Transverse colon (tissue), 4 donors: ENCODE measurements around the gene PABPN1. TPM values are rescaled to one million over a fixed set of nuclear protein-coding genes. Genes with fewer than 3 reads are reported as not detected.

ENCODE experiments used
- DNase-seq: peaks from one replicate; pipeline ENCODE4 v3.0.0-alpha.2; 2019
- H3K27ac ChIP-seq, 4 donors: fragments of 200-600 bp; sonication (generic); 2 replicates each; pipeline ENCODE4 v1.5.1; 2016 to 2018; ENCODE audit warnings: inconsistent platforms in 4 of 4
- H3K27me3 ChIP-seq: fragments of 200-600 bp; sonication (generic); 2 replicates; pipeline ENCODE4 v1.5.1; 2017; ENCODE audit warnings: inconsistent platforms
- H3K36me3 ChIP-seq, 4 donors: fragments of 200-600 bp; sonication (generic); 2 replicates each; pipeline ENCODE4 v1.5.1; 2017 to 2019; ENCODE audit warnings: inconsistent platforms in 4 of 4
- H3K4me1 ChIP-seq, 4 donors: fragments of 200-600 bp; sonication (generic); 2 replicates each; pipeline ENCODE4 v1.5.1; 2017 to 2020; ENCODE audit warnings: inconsistent platforms in 4 of 4
- H3K4me3 ChIP-seq, 4 donors: fragments of 200-600 bp; sonication (generic); 1 replicate in 1 of 4; 2 replicates in 3 of 4; pipeline versions ENCODE4 v1.5.1 to v1.6.1; 2017 to 2019; ENCODE audit warnings: inconsistent platforms in 4 of 4
- H3K9me3 ChIP-seq, 2 donors: fragments of 200-600 bp; sonication (generic); 2 replicates each; pipeline ENCODE4 v1.5.1; 2017 to 2019; ENCODE audit warnings: inconsistent platforms in 2 of 2
- EP300 ChIP-seq: sonication (generic); formaldehyde crosslinking; IDR thresholded peaks from one replicate; pipeline ENCODE4 v1.6.1; 2017; ENCODE audit warnings: antibody characterized with exemption, low read depth
- POLR2A ChIP-seq: fragments of 450-650 bp; IDR thresholded peaks from one replicate; pipeline ENCODE4 v1.6.1; 2016; ENCODE audit warnings: antibody characterized with exemption, mild to moderate bottlenecking, moderate library complexity
- POLR2AphosphoS5 ChIP-seq, 3 donors: sonication (generic); formaldehyde crosslinking; IDR thresholded peaks; one replicate each; pipeline ENCODE4 v1.6.1; 2016; ENCODE audit warnings: antibody characterized with exemption in 3 of 3
- WGBS, 2 donors: methylation state at CpG; one replicate each; pipeline ENCODE4 v1.1.5; 2018; ENCODE audit warnings: low coverage in 1 of 2; 5-methylcytosine and 5-hydroxymethylcytosine counted together
- in situ Hi-C, 4 donors: fragments of 200-750 bp; cut with MboI; loops; one replicate each; pipeline versions ENCODE4 v1.15.0 to v1.15.1; 2017; ENCODE audit warnings: low sequenced_read_pairs in 3 of 4, low pct_ligation_motif_present in 1 of 4, low pct_unique_long_range_greater_than_20kb in 1 of 4
- intact Hi-C: fragments of 100-400 bp; cut with DNase I; formaldehyde crosslinking; loops from one replicate; pipeline ENCODE4 v1.15.1; 2023; ENCODE audit warnings: low total_unique reads
- total RNA-seq, 4 donors: library from RNA; depleted of rRNA; stranded (reverse); fragments of >200 nt; gene quantifications; one replicate each; pipeline ENCODE4 v1.1.0, GENCODE V29; 2016
- TF ChIP-seq, protein P1 (sequence below), 5 experiments: fragments of 200-600 bp in 3 of 5; fragments of 450-650 bp in 2 of 5; sonication (generic) in 3 of 5; IDR thresholded peaks; 1 replicate in 2 of 5; 2 replicates in 3 of 5; pipeline ENCODE4 v1.5.1; 2016 to 2017; ENCODE audit warnings: antibody characterized with exemption in 5 of 5, inconsistent platforms in 3 of 5, mild to moderate bottlenecking in 2 of 5, moderate library complexity in 1 of 5

The PABPN1 gene
- total RNA-seq, 4 donors from 2014 or later: 50.0 to 149 (median 63.7) TPM

DNA sequence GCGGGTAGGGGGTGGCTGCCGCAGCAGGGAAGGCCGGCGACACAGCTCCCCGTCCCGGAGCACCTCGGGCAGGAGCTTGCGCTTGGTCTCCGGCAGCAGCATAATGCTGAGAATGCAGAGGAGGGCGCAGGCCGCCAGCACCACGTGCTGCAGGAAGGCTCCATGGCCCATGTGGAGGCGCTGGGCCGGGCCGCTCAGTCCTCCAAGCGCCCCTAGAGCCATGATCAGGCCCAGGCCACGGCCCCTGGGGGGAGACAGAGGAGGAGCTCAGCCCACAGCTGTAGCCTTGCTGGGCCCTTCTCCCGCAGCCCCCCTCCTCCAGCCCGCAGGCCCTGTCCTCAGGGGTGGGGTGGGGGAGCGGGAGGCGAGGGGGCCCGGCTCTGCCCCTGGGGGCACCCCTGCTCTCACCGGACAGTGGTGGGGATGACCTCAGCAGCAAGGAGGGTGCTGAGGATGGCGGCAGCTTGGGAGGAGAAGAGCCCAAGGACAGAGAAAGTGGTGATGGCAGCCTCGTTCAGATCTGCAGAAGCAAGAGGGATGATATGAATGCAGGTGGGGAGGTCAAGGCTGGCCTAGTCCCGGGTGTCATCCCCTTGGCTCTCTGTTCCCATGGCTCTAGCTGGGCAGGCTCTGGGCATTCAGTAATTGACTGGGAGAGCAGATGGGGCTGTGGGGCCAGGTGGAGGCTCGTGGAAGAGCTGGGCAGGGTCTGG is 25.6 kb downstream of the PABPN1 start:
- Histone ChIP-seq H3K9me3 (no peaks in the 10 kb centered on the region), H3K36me3 (no peaks in the 10 kb centered on the region), H3K27ac (no peak overlapping the region), H3K4me1 (peaks cover 3 to 4% (median 3%) of the 10 kb centered on the region in 4 donors), H3K27me3 (peaks cover 16% of the 10 kb centered on the region), H3K4me3 (no peak overlapping the region)
- in situ Hi-C loops: loop anchor here in 2 of 4 donors (25.0 kb wide), 1 partner anchor 215 kb away; the partner anchor contains the start of genes AP1G2 (in 2 of the 2), THTPA (in 2 of the 2) and ZFHX2 (in 2 of the 2)
- intact Hi-C loops: no loop called here
- TF ChIP-seq, protein P1, sequence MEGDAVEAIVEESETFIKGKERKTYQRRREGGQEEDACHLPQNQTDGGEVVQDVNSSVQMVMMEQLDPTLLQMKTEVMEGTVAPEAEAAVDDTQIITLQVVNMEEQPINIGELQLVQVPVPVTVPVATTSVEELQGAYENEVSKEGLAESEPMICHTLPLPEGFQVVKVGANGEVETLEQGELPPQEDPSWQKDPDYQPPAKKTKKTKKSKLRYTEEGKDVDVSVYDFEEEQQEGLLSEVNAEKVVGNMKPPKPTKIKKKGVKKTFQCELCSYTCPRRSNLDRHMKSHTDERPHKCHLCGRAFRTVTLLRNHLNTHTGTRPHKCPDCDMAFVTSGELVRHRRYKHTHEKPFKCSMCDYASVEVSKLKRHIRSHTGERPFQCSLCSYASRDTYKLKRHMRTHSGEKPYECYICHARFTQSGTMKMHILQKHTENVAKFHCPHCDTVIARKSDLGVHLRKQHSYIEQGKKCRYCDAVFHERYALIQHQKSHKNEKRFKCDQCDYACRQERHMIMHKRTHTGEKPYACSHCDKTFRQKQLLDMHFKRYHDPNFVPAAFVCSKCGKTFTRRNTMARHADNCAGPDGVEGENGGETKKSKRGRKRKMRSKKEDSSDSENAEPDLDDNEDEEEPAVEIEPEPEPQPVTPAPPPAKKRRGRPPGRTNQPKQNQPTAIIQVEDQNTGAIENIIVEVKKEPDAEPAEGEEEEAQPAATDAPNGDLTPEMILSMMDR (IDR thresholded peaks at IDR 0.05): no peak
- TF ChIP-seq POLR2AphosphoS5 (IDR thresholded peaks at IDR 0.05) (no peak), EP300 (no peak), POLR2A (no peak)
- no peak for DNase-seq
- 60 to 94% methylated on average over 1 to 22 of the region's 27 CpGs for WGBS, 2 donors

- H3K9me3 ChIP-seq: no peaks in the 10 kb centered on the region
- H3K4me1 ChIP-seq: peaks cover 6 to 12% (median 11%) of the 10 kb centered on the region in 4 donors
- intact Hi-C loops: no loop called here
- H3K36me3 ChIP-seq: no peaks in the 10 kb centered on the region
- TF ChIP-seq POLR2AphosphoS5 (IDR thresholded peaks at IDR 0.05): no peak
- no peak for TF ChIP-seq POLR2A
- no peak for TF ChIP-seq EP300
- TF ChIP-seq, protein P1 (IDR thresholded peaks at IDR 0.05): no peak
- H3K4me3 ChIP-seq: no peak overlapping the region
- 82 to 94% methylated on average over 8 to 19 of the region's 19 CpGs for WGBS, 2 donors
- H3K27ac ChIP-seq: no peak overlapping the region
- in situ Hi-C loops: loop anchor here in 2 of 4 donors (25.0 kb wide), 1 partner anchor 215 kb away; the partner anchor contains the start of genes AP1G2 (in 2 of the 2), THTPA (in 2 of the 2) and ZFHX2 (in 2 of the 2)
- peaks cover 19% of the 10 kb centered on the region for H3K27me3 ChIP-seq
- DNase-seq: no peak
Measured at GRCh38 chr14:23347406-23348296, 26.4 kb downstream of the PABPN1 start.

GRCh38 chr14:23348297-23348655 is 27.0 kb downstream of the PABPN1 start:
- DNase-seq: no peak
- H3K9me3 ChIP-seq: no peaks in the 10 kb centered on the region
- WGBS, 2 donors: 80 to 92% methylated on average over 5 to 6 of the region's 6 CpGs
- H3K27ac ChIP-seq: no peak overlapping the region
- no peak for TF ChIP-seq POLR2A
- H3K27me3 ChIP-seq: peaks cover 25% of the 10 kb centered on the region
- H3K4me3 ChIP-seq: no peak overlapping the region
- intact Hi-C loops: no loop called here
- H3K36me3 ChIP-seq: no peaks in the 10 kb centered on the region
- in situ Hi-C loops: loop anchor here in 2 of 4 donors (25.0 kb wide), 1 partner anchor 214 kb away; the partner anchor contains the start of genes AP1G2 (in 2 of the 2), THTPA (in 2 of the 2) and ZFHX2 (in 2 of the 2)
- H3K4me1 ChIP-seq: peaks cover 6 to 17% (median 13%) of the 10 kb centered on the region in 4 donors

DNA sequence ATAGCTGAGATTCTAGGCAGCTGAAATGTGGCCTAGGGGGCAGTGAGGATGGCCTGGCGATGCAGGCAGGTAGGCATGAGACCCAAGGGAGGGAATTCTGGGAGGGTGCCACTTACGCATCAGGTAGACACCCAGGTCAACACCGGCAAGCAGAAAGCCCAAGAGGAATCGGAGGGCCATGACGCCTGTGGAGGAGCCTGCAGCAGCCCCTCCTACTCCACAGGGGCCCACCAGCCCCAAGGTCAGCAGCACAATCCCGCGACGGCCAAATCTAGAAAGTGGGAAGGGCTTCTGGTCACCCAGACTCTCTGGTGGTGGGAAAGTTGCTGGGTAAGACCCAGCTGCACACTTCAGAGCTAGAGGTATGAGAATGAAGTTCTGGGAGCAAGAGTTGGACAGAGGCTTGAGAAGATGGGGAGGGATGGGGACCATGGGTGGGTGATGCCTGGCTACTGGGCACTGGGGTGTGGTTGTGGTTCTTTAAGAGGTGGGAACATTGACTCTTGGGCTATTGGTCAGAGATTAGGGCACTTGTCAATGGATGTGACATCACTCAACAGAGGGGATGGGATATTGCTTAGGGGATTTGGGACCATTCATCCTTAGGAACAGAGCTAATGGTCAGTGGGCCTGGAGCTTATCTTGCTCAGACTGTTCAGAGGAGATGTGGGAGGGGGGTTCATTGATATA is 28.0 kb downstream of the PABPN1 start:
- in situ Hi-C loops: loop anchor here in 2 of 4 donors (25.0 kb wide), 1 partner anchor 213 kb away; the partner anchor contains the start of genes AP1G2 (in 2 of the 2), THTPA (in 2 of the 2) and ZFHX2 (in 2 of the 2)
- no peak for TF ChIP-seq POLR2AphosphoS5 (IDR thresholded peaks at IDR 0.05)
- no peak for TF ChIP-seq EP300
- TF ChIP-seq, protein P1 (IDR thresholded peaks at IDR 0.05): no peak
- no peak for TF ChIP-seq POLR2A
- H3K36me3 ChIP-seq: no peaks in the 10 kb centered on the region
- peaks cover 35% of the 10 kb centered on the region for H3K27me3 ChIP-seq
- DNase-seq: no peak
- H3K27ac ChIP-seq: no peak overlapping the region
- WGBS, 2 donors: 80 to 94% methylated on average over 2 to 8 of the region's 8 CpGs
- no peak overlapping the region for H3K4me3 ChIP-seq
- H3K4me1 ChIP-seq: peaks cover 6 to 17% (median 13%) of the 10 kb centered on the region in 4 donors
- intact Hi-C loops: no loop called here
- no peaks in the 10 kb centered on the region for H3K9me3 ChIP-seq
